Ishikawa (cell line): Measurements from ENCODE around the gene PPA1.

Experiments
- CEBPB ChIP-seq: IDR thresholded peaks from 2 replicates; pipeline ENCODE4 v1.6.1; 2012
- CREB1 ChIP-seq: IDR thresholded peaks from 2 replicates; pipeline ENCODE4 v1.6.1; 2012; ENCODE audit warnings: low read depth
- EGR1 ChIP-seq: IDR thresholded peaks from 2 replicates; pipeline ENCODE4 v1.6.1; 2012
- EP300 ChIP-seq: IDR thresholded peaks from 2 replicates; pipeline ENCODE4 v1.6.1; 2012; ENCODE audit warnings: borderline replicate concordance
- FOXM1 ChIP-seq: IDR thresholded peaks from 2 replicates; pipeline ENCODE4 v1.6.1; 2012; ENCODE audit warnings: low read depth, borderline replicate concordance
- NFIC ChIP-seq: IDR thresholded peaks from 2 replicates; pipeline ENCODE4 v1.6.1; 2012
- RAD21 ChIP-seq: IDR thresholded peaks from 2 replicates; pipeline ENCODE4 v1.6.1; 2012; ENCODE audit warnings: low read depth
- TAF1 ChIP-seq: IDR thresholded peaks from 2 replicates; pipeline ENCODE4 v1.6.1; 2012; ENCODE audit warnings: low read depth, mild to moderate bottlenecking
- TCF12 ChIP-seq: IDR thresholded peaks from 2 replicates; pipeline ENCODE4 v1.6.1; 2012; ENCODE audit warnings: low read depth
- TEAD4 ChIP-seq: IDR thresholded peaks from 2 replicates; pipeline ENCODE4 v1.6.1; 2012
- YY1 ChIP-seq: IDR thresholded peaks from 2 replicates; pipeline ENCODE4 v1.6.1; 2012; ENCODE audit warnings: low read depth
- ZBTB7A ChIP-seq: IDR thresholded peaks from 2 replicates; pipeline ENCODE4 v1.6.1; 2012; ENCODE audit warnings: low read depth
- TF ChIP-seq, protein P1 (sequence below): IDR thresholded peaks from 2 replicates; pipeline ENCODE4 v1.6.1; 2012
- TF ChIP-seq, protein P2 (sequence below): IDR thresholded peaks from 2 replicates; pipeline ENCODE4 v1.6.1; 2012; ENCODE audit warnings: low read depth, mild to moderate bottlenecking
- TF ChIP-seq, protein P3 (sequence below): IDR thresholded peaks from 2 replicates; pipeline ENCODE4 v1.6.1; 2012

PPA1 gene

DNA sequence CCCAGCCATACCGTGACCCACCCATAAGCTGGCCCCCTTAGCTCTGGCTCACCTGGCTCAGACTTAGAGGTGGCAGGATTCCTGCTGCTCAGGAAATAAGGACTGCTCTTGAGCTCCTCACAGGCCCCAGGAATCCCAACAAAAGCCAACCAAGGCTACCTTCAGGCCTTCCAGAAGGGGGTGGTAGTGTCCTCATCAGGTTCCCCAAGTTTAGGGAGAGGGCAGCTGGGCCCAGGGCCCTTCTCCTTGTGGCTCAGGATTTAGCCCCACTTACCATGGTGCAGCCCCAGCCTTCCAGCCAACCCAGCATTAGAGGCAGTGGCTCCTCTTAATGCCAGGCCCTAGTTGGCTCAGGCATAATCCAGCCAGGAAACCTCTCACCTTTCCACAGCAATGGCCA is 27.0 kb upstream of the PPA1 start:
- TF ChIP-seq EP300 (no peak), RAD21 (peak; percentile 10; the same call in 1 of the 2 replicates), TEAD4 (no peak), TAF1 (no peak), TCF12 (no peak)
- TF ChIP-seq, protein P1, sequence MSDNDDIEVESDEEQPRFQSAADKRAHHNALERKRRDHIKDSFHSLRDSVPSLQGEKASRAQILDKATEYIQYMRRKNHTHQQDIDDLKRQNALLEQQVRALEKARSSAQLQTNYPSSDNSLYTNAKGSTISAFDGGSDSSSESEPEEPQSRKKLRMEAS: no peak
- TF ChIP-seq, protein P2, sequence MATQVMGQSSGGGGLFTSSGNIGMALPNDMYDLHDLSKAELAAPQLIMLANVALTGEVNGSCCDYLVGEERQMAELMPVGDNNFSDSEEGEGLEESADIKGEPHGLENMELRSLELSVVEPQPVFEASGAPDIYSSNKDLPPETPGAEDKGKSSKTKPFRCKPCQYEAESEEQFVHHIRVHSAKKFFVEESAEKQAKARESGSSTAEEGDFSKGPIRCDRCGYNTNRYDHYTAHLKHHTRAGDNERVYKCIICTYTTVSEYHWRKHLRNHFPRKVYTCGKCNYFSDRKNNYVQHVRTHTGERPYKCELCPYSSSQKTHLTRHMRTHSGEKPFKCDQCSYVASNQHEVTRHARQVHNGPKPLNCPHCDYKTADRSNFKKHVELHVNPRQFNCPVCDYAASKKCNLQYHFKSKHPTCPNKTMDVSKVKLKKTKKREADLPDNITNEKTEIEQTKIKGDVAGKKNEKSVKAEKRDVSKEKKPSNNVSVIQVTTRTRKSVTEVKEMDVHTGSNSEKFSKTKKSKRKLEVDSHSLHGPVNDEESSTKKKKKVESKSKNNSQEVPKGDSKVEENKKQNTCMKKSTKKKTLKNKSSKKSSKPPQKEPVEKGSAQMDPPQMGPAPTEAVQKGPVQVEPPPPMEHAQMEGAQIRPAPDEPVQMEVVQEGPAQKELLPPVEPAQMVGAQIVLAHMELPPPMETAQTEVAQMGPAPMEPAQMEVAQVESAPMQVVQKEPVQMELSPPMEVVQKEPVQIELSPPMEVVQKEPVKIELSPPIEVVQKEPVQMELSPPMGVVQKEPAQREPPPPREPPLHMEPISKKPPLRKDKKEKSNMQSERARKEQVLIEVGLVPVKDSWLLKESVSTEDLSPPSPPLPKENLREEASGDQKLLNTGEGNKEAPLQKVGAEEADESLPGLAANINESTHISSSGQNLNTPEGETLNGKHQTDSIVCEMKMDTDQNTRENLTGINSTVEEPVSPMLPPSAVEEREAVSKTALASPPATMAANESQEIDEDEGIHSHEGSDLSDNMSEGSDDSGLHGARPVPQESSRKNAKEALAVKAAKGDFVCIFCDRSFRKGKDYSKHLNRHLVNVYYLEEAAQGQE: no peak

DNA sequence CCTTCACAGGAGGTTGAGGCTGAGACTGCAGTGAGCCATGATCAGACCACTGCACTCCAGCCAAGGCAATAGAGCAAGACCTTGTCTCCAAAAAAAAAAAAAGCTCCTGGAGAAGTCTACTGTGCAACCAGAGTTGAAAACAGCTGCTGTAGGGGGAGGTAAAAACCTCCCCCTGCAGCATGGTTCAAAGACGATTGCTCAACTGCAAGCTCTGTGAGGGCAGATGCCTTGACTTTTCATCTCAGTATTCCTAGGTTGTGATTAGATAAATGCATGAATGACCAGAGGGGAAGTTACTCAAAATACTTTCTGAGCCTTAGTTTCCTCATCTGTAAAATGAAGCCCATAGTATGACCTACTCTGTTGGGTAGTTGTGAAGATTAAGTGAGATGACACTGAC is 25.0 kb upstream of the PPA1 start:
- no peak for TF ChIP-seq TAF1
- TF ChIP-seq EP300: no peak
- no peak for TF ChIP-seq YY1
- TF ChIP-seq TEAD4: no peak
- TF ChIP-seq, protein P1: no peak
- TF ChIP-seq CREB1: no peak
- TF ChIP-seq ZBTB7A: no peak
- TF ChIP-seq TCF12: no peak
- TF ChIP-seq NFIC: peak; percentile 11; the same call in 1 of the 2 replicates
- TF ChIP-seq CEBPB: peak; percentile 88
- no peak for TF ChIP-seq EGR1
- peak; percentile 15; the same call in 1 of the 2 replicates for TF ChIP-seq FOXM1
- TF ChIP-seq, protein P2: no peak
- TF ChIP-seq RAD21: no peak
- TF ChIP-seq, protein P3, sequence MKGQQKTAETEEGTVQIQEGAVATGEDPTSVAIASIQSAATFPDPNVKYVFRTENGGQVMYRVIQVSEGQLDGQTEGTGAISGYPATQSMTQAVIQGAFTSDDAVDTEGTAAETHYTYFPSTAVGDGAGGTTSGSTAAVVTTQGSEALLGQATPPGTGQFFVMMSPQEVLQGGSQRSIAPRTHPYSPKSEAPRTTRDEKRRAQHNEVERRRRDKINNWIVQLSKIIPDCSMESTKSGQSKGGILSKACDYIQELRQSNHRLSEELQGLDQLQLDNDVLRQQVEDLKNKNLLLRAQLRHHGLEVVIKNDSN: no peak

DNA sequence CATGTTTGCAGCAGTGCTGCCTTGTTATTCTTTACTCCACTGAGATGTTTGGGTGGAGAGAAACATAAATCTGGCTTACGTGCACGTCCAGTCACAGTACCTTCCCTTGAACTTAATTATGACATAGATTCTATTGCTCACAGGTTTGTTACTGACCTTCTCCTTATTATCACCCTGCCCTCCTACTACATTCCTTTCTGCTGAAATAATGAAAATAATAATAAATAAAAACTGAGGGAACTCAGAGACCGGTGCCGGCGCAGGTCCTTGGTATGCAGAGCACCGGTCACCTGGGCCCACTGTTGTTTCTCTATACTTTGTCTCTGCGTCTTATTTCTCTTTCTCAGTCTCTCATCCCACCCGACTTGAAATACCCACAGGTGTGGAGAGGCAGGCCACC is 24.6 kb upstream of the PPA1 start:
- TF ChIP-seq TEAD4: peak; percentile 68
- peak; percentile 26; the same call in 1 of the 2 replicates for TF ChIP-seq EP300
- peak; percentile 48; the same call in 1 of the 2 replicates for TF ChIP-seq TCF12

DNA sequence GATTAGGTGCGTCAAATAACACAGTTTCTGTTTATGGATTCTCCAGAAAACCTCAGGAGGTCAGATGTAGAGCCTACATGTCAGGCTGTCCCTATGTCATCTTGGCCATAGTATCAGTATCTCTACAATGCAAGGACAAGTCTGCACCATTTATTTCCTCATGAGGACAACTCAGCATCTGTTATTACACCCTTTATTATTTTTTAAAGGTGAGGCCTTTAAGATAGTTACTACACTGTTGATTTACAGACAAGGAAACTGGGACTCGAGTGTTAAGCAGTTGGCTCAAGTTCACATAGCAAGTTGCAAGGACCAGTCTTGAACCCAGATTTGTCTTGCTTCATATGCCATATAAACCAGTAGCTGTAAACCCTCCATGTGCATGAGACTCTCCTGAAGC is 23.2 kb upstream of the PPA1 start:
- TF ChIP-seq RAD21: no peak
- TF ChIP-seq ZBTB7A: no peak
- TF ChIP-seq FOXM1: no peak
- TF ChIP-seq EP300: no peak
- TF ChIP-seq, protein P2: no peak
- no peak for TF ChIP-seq TEAD4
- TF ChIP-seq NFIC: no peak
- no peak for TF ChIP-seq TAF1
- TF ChIP-seq, protein P3: no peak
- no peak for TF ChIP-seq YY1
- no peak for TF ChIP-seq CREB1
- TF ChIP-seq CEBPB: no peak
- no peak for TF ChIP-seq EGR1
- TF ChIP-seq, protein P1: no peak
- no peak for TF ChIP-seq TCF12
